T-cell (primary cell): ENCODE data around the gene GPT2. TPM values are rescaled to one million over a fixed set of nuclear protein-coding genes. Genes with fewer than 3 reads are reported as not detected.

Source experiments
- ATAC-seq, 4 experiments: fragments of 200-7000 bp in 3 of 4; fragments of 150-1000 bp in 1 of 4; cut with Tn5 transposase; replicated peaks in 1 of 4; 1 replicate in 3 of 4; 2 replicates in 1 of 4; pipeline ENCODE4 v1.10.0; 2021; ENCODE audit warnings: moderate library complexity in 3 of 4, mild to moderate bottlenecking in 2 of 4, moderate number of reproducible peaks in 1 of 4
- CTCF ChIA-PET, 2 donors: fragments of 300-600 bp; sonication (Branson Sonifier 250); formaldehyde crosslinking; loops; one replicate each; lab custom pipeline; 2022; ENCODE audit warnings: antibody characterized with exemption in 2 of 2; lab: Charles Lee
- POLR2A ChIA-PET, 2 donors: fragments of 300-600 bp; sonication (Branson Sonifier 250); formaldehyde crosslinking; loops; one replicate each; lab custom pipeline; 2022; ENCODE audit warnings: antibody characterized with exemption in 2 of 2; lab: Charles Lee
- DNase-seq, 35 experiments: peaks; one replicate each; pipeline versions ENCODE4 v3.0.0 to v3.0.0-alpha.2; 2013 to 2023
- H3K27ac ChIP-seq: one replicate; pipeline ENCODE4 v1.5.1; 2013; ENCODE audit warnings: low read length
- H3K27me3 ChIP-seq, 2 experiments: replicated peaks in 1 of 2; 1 replicate in 1 of 2; 2 replicates in 1 of 2; pipeline versions ENCODE4 v1.6.1 to v1.7.0; 2013; ENCODE audit warnings: low read length in 1 of 2, mixed read lengths in 1 of 2; ENCODE audit not compliant: control insufficient read depth in 2 of 2, insufficient read depth in 2 of 2; ENCODE audit errors: extremely low read depth in 1 of 2
- H3K36me3 ChIP-seq, 2 donors: 1 replicate in 1 of 2; 2 replicates in 1 of 2; pipeline versions ENCODE4 v1.6.1 to v1.7.0; 2013; ENCODE audit warnings: low read length in 1 of 2; ENCODE audit not compliant: control insufficient read depth in 2 of 2, insufficient read depth in 1 of 2; ENCODE audit errors: extremely low read depth in 1 of 2
- H3K4me1 ChIP-seq, 2 experiments: 1 replicate in 1 of 2; 2 replicates in 1 of 2; pipeline versions ENCODE4 v1.6.1 to v1.7.0; 2013; ENCODE audit warnings: low read length in 2 of 2, mixed read lengths in 1 of 2; ENCODE audit not compliant: insufficient read depth in 2 of 2, control insufficient read depth in 1 of 2; ENCODE audit errors: extremely low read depth in 1 of 2
- H3K4me3 ChIP-seq, 2 donors: 1 replicate in 1 of 2; 2 replicates in 1 of 2; pipeline versions ENCODE4 v1.5.1 to v1.7.0; 2013; ENCODE audit warnings: mild to moderate bottlenecking in 2 of 2, low read length in 1 of 2, moderate library complexity in 1 of 2; ENCODE audit not compliant: control insufficient read depth in 1 of 2; ENCODE audit errors: extremely low read depth in 1 of 2
- H3K9me3 ChIP-seq: 2 replicates; pipeline ENCODE4 v1.7.0; 2013
- H3K27ac Mint-ChIP-seq, 2 donors: one replicate each; pipeline ENCODE4 v1.8.0; 2020 to 2021; ENCODE audit warnings: mild to moderate bottlenecking in 2 of 2, mixed read lengths in 2 of 2
- H3K27me3 Mint-ChIP-seq, 2 donors: one replicate each; pipeline ENCODE4 v1.8.0; 2021 to 2022; ENCODE audit warnings: mixed read lengths in 2 of 2
- H3K36me3 Mint-ChIP-seq: one replicate; pipeline ENCODE4 v1.8.0; 2021; ENCODE audit warnings: mixed read lengths
- H3K4me1 Mint-ChIP-seq, 3 donors: one replicate each; pipeline ENCODE4 v1.8.0; 2020 to 2022; ENCODE audit warnings: mixed read lengths in 3 of 3, mild to moderate bottlenecking in 1 of 3
- H3K4me3 Mint-ChIP-seq, 3 donors: one replicate each; pipeline ENCODE4 v1.8.0; 2020 to 2022; ENCODE audit warnings: mild to moderate bottlenecking in 3 of 3, mixed read lengths in 3 of 3, moderate library complexity in 3 of 3
- H3K9me3 Mint-ChIP-seq, 3 donors: one replicate each; pipeline ENCODE4 v1.8.0; 2020 to 2022; ENCODE audit warnings: mixed read lengths in 3 of 3
- WGBS: methylation state at CpG from one replicate; pipeline ENCODE4 v1.1.5; 2013; ENCODE audit warnings: missing lambda C conversion rate; ENCODE audit not compliant: insufficient coverage; 5-methylcytosine and 5-hydroxymethylcytosine counted together
- total RNA-seq, 35 experiments: library from RNA in 6 of 35; stranded (reverse) in 6 of 35; fragments of 120-200 nt in 1 of 35; gene quantifications; one replicate each; pipeline versions ENCODE4 v1.2.1 to v1.2.4 and lab custom pipeline; 2013 to 2026

The GPT2 gene
- total RNA-seq, 5 donors from 2014 or later (not counting 1 experiment from before 2014, with no cell fraction given): 0.40 to 4.7 (median 2.1) TPM

DNA sequence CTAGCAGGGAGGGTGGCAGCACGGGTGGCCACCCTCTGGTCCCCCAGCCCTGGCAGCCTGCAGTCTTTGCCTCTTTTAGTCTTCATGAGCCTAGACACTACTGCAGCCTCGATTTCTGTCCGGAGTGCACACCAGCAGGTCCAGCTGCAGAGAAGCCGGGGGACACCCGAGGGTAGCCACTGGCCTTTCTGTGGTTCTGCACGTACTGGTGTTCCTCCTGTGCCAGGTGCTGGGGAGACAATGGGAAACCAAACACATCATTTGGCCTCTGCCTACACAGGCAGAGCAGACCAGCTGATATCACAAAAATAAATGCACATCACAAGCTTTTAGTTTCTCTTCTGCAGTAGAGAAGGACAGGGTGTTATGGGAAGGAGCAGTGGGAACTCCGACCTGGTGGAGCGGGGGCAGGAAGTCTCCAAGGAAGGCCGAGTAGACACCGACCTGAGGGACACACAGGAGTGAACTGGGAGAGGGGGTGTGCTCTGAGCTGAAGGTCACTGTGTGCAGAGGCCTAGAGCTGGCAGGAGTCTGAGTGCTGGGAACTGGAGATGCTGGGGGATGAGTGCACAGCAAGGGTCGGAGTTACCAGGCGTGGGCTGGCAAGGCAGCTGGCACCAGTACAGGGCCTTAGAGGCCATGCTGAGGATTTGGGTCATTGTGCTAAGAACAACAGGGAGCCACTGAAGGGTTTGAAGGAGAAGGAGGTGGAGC, 23.1 kb downstream of the GPT2 start:
- no peaks in the 10 kb centered on the region for H3K27me3 ChIP-seq
- Mint-ChIP-seq H3K27me3 (no peaks in the 10 kb centered on the region), H3K4me3 (no peak overlapping the region), H3K9me3 (no peaks in the 10 kb centered on the region), H3K27ac (no peak overlapping the region), H3K36me3 (no peaks in the 10 kb centered on the region), H3K4me1 (peaks cover 0 to 6% (median 2%) of the 10 kb centered on the region in 3 donors)
- no peaks in the 10 kb centered on the region for H3K9me3 ChIP-seq
- H3K27ac ChIP-seq: no peak overlapping the region
- ChIA-PET CTCF (interaction anchor here (0.6 to 6.2 kb wide), 6 partner anchors 54 to 233 kb away, joined by 3 to 76 read pairs (median 4); no protein-coding TSS in a partner anchor), POLR2A (no interaction called here)
- 89% methylated on average over 10 of the region's 12 CpGs for WGBS
- DNase-seq (no peak), ATAC-seq (no peak)
- H3K4me1 ChIP-seq: no peaks in the 10 kb centered on the region
- no peak overlapping the region for H3K4me3 ChIP-seq
- H3K36me3 ChIP-seq: no peaks in the 10 kb centered on the region

GRCh38 chr16:46908540-46909372, 24.6 kb downstream of the GPT2 start:
- ATAC-seq: peak in 3 of 4 experiments; percentile 39 to 44 (median 42)
- no peaks in the 10 kb centered on the region for H3K4me1 ChIP-seq
- H3K27me3 Mint-ChIP-seq: no peaks in the 10 kb centered on the region

GRCh38 chr16:46911038-46911437, 26.9 kb downstream of the GPT2 start:
- Mint-ChIP-seq H3K9me3 (no peaks in the 10 kb centered on the region), H3K4me1 (peaks cover 0 to 6% (median 2%) of the 10 kb centered on the region in 3 donors), H3K4me3 (no peak overlapping the region), H3K27ac (no peak overlapping the region), H3K27me3 (no peaks in the 10 kb centered on the region), H3K36me3 (no peaks in the 10 kb centered on the region)
- Histone ChIP-seq H3K4me1 (no peaks in the 10 kb centered on the region), H3K4me3 (no peak overlapping the region), H3K27ac (no peak overlapping the region), H3K27me3 (no peaks in the 10 kb centered on the region), H3K36me3 (no peaks in the 10 kb centered on the region), H3K9me3 (no peaks in the 10 kb centered on the region)
- POLR2A ChIA-PET: interaction anchor here in 1 of 2 donors (0.6 kb wide), 1 partner anchor 233 kb away, joined by 6 read pairs; no protein-coding TSS in a partner anchor
- no peak for ATAC-seq
- 65% methylated on average over 2 of the region's 3 CpGs for WGBS
- no peak for DNase-seq
- CTCF ChIA-PET: no interaction called here

More at GRCh38 chr16:46908540-46909372, 24.6 kb downstream of the GPT2 start:
- H3K27ac Mint-ChIP-seq: no peak overlapping the region
- CTCF ChIA-PET: interaction anchor here (0.6 to 6.2 kb wide), 12 partner anchors 13 to 235 kb away, joined by 3 to 76 read pairs (median 3); no protein-coding TSS in a partner anchor
- Histone ChIP-seq H3K27me3 (no peaks in the 10 kb centered on the region), H3K36me3 (no peaks in the 10 kb centered on the region), H3K4me3 (no peak overlapping the region), H3K9me3 (no peaks in the 10 kb centered on the region), H3K27ac (no peak overlapping the region)
- peaks cover 0 to 6% (median 2%) of the 10 kb centered on the region in 3 donors for H3K4me1 Mint-ChIP-seq
- H3K4me3 Mint-ChIP-seq: no peak overlapping the region
- H3K36me3 Mint-ChIP-seq: no peaks in the 10 kb centered on the region
- POLR2A ChIA-PET: interaction anchor here in 1 of 2 donors (0.6 kb wide), 1 partner anchor 249 kb away, joined by 3 read pairs; no protein-coding TSS in a partner anchor
- DNase-seq: peak; percentile 9 to 78 (median 45)
- 39% methylated on average over 2 of the region's 6 CpGs for WGBS
- H3K9me3 Mint-ChIP-seq: no peaks in the 10 kb centered on the region

DNA sequence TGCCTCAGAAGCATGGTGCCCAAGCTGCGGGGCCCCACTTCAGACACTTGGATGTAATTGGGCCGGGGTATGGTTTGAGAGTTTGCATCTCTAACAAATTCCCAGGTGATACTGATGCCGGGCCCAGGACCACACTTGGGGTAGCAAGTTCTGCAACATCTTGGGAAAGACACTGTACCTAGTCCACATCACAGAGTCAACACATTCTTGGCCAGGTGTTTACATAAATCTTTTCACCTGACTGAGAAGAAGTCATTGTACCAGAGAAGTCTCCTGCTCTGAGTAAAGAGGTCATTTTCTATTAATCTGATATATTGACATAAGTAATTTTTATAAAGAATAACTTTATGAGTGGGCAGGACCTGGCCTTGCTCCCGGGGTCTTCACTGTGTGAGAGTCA, 27.5 kb downstream of the GPT2 start:
- Histone ChIP-seq H3K4me3 (no peak overlapping the region), H3K27me3 (no peaks in the 10 kb centered on the region), H3K9me3 (no peaks in the 10 kb centered on the region), H3K4me1 (no peaks in the 10 kb centered on the region), H3K27ac (no peak overlapping the region), H3K36me3 (no peaks in the 10 kb centered on the region)
- Mint-ChIP-seq H3K9me3 (no peaks in the 10 kb centered on the region), H3K4me1 (peaks cover 0 to 6% (median 2%) of the 10 kb centered on the region in 3 donors), H3K36me3 (no peaks in the 10 kb centered on the region), H3K27ac (no peak overlapping the region), H3K4me3 (no peak overlapping the region), H3K27me3 (no peaks in the 10 kb centered on the region)
- WGBS: 93% methylated on average over 3 of the region's 4 CpGs
- ATAC-seq (no peak), DNase-seq (no peak)
- POLR2A ChIA-PET: no interaction called here
- CTCF ChIA-PET: no interaction called here

DNA sequence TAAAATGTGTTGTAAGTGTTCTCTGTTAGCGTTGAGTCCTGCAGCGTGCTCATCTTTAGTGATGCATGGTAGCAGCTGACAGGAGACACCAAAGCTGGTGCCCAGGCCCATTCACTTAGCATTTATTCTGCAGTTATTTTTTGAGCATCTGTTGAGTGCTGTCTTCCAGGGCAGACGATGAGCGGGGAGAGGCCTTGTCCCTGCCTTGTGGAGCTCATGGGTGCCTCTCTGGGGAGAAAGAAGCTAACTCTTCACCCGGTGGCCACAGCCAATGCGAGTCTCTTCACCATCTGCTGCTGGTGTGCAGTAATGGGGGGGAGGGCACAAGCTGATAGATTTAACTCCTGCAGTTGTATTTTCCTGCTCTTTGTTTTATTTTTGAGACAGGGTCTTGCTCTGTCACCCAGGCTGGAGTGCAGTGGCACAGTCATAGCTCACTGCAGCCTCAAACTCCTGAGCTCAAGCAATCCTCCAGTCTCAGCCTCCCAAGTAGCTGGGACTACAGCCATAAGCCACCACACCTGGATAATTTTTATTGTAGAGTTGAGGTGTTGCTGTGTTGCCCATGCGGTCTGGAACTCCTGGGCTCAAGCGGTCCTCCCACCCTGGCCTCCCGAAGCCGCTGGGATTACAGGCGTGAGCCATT, 30.5 kb downstream of the GPT2 start:
- Histone ChIP-seq H3K4me1 (no peaks in the 10 kb centered on the region), H3K4me3 (no peak overlapping the region), H3K36me3 (no peaks in the 10 kb centered on the region), H3K27me3 (no peaks in the 10 kb centered on the region), H3K9me3 (no peaks in the 10 kb centered on the region), H3K27ac (no peak overlapping the region)
- H3K4me3 Mint-ChIP-seq: no peak overlapping the region
- ChIA-PET POLR2A (no interaction called here), CTCF (no interaction called here)
- 96% methylated on average over 7 of the region's 11 CpGs for WGBS
- no peak for DNase-seq
- H3K4me1 Mint-ChIP-seq: peaks cover 0 to 2% (median 0%) of the 10 kb centered on the region in 3 donors
- H3K36me3 Mint-ChIP-seq: no peaks in the 10 kb centered on the region
- H3K9me3 Mint-ChIP-seq: no peaks in the 10 kb centered on the region
- no peak overlapping the region for H3K27ac Mint-ChIP-seq
- H3K27me3 Mint-ChIP-seq: no peaks in the 10 kb centered on the region
- ATAC-seq: no peak

- no peak for ATAC-seq
- no peaks in the 10 kb centered on the region for H3K9me3 Mint-ChIP-seq
- no peak overlapping the region for H3K4me3 ChIP-seq
- ChIA-PET POLR2A (no interaction called here), CTCF (no interaction called here)
- no peak overlapping the region for H3K4me3 Mint-ChIP-seq
- H3K36me3 ChIP-seq: no peaks in the 10 kb centered on the region
- 100% methylated on average over 2 of the region's 2 CpGs for WGBS
- H3K27ac ChIP-seq: no peak overlapping the region
- H3K4me1 ChIP-seq: no peaks in the 10 kb centered on the region
- no peaks in the 10 kb centered on the region for H3K9me3 ChIP-seq
- no peaks in the 10 kb centered on the region for H3K27me3 Mint-ChIP-seq
- H3K36me3 Mint-ChIP-seq: no peaks in the 10 kb centered on the region
- no peaks in the 10 kb centered on the region for H3K27me3 ChIP-seq
- DNase-seq: no peak
- H3K27ac Mint-ChIP-seq: no peak overlapping the region
- peaks cover 0 to 2% (median 0%) of the 10 kb centered on the region in 3 donors for H3K4me1 Mint-ChIP-seq
These were observed 31.4 kb downstream of the GPT2 start for GRCh38 chr16:46915483-46916025.
